T-helper 1 cell (primary cell): ENCODE data around the gene WDFY4.
"Not testable (repeated sequence)": the region's sequence is repeated elsewhere in the genome, so short reads cannot be mapped to it uniquely, and the experiment has no call there.

Source experiments
- DNase-seq, 5 donors: peaks; one replicate each; pipeline ENCODE4 v3.0.0-alpha.2; 2012 to 2020
- total RNA-seq, 4 donors: gene quantifications; one replicate each; lab custom pipeline; 2026; lab: John Stamatoyannopoulos, UW

WDFY4 gene, protein sequence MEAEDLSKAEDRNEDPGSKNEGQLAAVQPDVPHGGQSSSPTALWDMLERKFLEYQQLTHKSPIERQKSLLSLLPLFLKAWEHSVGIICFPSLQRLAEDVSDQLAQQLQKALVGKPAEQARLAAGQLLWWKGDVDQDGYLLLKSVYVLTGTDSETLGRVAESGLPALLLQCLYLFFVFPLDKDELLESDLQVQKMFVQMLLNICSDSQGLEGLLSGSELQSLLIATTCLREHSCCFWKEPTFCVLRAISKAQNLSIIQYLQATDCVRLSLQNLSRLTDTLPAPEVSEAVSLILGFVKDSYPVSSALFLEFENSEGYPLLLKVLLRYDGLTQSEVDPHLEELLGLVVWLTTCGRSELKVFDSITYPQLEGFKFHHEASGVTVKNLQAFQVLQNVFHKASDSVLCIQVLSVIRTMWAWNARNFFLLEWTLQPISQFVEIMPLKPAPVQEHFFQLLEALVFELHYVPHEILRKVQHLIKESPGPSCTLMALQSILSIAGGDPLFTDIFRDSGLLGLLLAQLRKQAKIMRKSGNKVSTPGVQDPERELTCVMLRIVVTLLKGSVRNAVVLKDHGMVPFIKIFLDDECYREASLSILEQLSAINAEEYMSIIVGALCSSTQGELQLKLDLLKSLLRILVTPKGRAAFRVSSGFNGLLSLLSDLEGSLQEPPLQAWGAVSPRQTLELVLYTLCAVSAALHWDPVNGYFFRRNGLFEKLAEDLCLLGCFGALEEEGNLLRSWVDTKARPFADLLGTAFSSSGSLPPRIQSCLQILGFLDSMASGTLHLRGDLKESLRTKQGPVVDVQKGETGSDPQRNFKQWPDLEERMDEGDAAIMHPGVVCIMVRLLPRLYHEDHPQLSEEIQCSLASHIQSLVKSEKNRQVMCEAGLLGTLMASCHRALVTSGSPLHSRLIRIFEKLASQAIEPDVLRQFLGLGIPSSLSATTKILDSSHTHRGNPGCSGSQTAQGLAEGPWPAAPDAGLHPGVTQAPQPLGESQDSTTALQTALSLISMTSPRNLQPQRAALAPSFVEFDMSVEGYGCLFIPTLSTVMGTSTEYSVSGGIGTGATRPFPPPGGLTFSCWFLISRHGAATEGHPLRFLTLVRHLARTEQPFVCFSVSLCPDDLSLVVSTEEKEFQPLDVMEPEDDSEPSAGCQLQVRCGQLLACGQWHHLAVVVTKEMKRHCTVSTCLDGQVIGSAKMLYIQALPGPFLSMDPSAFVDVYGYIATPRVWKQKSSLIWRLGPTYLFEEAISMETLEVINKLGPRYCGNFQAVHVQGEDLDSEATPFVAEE (N-terminal part only)
- total RNA-seq = 0.24 to 2.8 (median 1.9) reads per million in 4 donors

- no peak for DNase-seq
Measured at GRCh38 chr10:48684792-48685623, at the start of gene WDFY4. WDFY4 (plus strand) TSS chr10:48684873; CDS start chr10:48709733, 24,860 bp downstream.

DNA sequence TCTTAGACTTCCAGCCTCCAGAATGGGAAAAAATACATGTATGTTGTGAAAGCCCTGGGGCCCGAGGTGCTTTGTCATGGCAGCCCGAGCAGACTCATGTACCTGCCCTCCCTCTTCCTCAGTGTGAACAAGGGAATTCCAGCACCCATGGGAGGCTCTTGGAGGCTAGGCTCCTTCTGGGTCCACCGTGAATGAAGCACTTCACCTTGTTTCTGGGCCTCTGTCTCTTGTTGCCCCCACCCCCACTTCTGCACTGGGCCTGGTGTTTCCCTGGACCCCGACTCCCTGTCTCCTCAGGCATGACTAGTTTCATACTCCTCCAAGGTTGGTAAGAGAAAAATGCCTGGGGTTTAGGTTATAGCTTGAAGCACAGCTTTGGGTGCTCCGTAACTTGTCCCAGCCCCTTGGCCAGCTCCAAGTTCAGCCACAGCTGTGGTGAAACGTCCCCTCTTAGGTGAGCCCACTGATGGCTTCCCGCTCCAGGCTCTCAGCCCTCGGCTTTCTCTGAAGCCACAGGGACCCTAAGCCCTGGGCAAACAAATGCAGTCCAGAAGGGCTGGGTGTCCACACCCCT lies 49.6 kb upstream of the WDFY4 start:
- DNase-seq = no peak

DNA sequence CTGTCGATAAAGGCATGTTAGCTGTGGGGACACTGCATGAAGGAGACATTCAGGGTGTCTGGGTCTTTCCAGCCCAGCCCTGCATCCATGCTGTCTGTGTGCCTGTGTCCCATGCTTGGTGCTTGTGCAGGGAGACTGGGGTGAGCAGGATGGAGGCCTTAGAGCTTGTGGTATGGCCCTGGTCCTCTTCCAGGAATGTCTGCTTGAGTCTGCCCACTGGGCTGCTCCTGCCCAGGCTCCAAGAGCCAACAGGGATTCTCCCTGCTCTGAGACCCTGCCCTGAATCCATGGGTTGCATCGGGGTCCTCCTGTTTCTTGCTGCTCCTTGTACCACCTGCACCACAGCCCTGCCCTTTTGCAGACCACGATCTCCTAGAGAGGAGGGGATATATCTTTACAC lies 48.4 kb upstream of the WDFY4 start:
- DNase-seq = no peak

DNA sequence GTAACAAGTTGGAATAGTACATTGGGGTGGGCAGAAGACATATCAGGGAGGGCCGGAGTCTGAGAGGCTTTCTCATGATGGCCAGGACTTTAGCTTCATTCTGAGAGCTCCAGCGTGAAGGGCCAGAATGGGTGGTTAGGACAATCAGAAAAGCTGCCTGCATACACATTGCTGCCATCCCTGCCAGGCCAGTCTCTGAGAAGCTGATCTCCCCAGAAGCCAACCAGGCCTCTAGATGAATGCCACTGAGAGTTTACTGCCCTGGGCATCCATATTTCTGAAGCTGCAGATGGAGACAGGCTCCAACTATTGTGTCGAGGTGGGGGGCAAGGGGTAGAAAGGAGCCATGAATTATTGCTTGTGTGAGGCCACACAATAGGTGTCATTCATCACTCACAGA lies 47.8 kb upstream of the WDFY4 start:
- DNase-seq = no peak

DNA sequence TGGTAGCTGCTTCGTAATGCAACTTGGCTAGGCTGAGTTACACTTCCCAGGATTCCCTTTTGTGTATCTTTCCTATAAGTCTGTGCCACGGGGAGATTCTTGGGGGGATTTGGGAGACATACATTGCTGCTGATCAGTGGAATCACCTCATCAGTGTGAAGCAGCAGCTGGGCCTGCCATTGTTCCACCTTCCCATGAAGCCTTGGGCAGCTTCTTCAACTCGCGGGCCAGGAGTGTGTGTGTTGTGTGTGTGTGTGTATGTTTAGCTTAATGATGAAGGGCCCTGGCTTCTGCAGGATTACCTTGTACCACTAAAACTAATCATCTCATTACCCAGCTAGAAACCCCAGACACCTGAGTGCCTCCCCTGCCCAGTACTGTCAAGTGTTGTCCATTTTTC lies 46.5 kb upstream of the WDFY4 start:
- no peak for DNase-seq

DNA sequence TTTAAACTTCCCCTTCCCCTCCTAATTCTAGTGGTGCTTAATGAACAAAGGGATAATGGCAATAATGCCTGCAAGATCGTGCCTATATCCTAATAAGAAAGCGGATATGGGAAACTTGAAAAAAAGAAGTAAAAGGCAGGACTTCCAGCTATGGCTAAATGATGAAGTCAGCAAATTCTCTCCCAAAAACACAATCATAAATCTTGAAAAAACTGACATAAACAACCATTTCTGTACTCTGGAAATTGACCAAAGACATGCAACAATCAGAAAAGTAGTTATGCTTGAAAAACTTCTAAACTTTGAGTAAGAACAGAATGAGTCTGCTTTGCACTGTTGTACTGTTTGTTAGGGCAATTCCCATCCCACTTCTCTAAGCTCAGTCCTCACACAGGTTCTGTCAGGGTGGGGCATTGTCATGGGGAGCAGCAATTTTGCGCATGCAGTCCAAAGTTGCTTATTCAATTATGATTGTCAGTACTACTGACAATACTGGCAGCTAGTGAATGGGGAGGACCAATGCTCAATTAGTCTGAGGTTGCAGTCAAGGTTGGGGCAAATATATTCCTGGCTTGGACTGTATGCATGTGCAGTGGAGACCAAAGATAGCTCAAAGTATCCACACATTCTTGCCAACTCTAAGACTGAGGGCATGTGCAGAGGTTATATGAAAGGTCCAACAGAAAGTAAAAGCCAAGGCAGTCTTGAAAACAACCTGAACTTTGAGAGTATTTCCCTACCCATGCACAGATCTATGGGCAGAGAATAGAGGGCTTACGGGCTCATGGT lies 45.7 kb upstream of the WDFY4 start:
- DNase-seq = no peak

GRCh38 chr10:48639632-48640031 lies 45.0 kb upstream of the WDFY4 start:
- DNase-seq = no peak

DNA sequence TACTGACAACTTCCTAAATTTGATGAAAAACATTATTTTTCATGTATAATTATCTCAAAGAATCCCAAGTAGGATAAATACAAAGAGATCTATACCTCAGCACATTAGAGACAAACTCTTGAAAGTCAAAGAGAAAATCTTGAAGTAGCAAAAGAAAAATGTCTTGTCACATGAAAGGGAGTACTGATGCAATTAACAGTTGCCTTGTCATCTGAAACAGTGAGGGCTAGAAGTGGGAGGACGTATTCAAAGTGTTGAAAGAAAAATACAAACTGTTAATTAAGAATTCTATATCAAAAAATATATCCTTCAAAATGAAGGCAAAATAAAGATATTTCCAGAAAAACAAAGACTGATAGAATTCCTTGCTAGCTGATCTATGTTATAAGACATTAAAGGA lies 44.3 kb upstream of the WDFY4 start:
- no peak for DNase-seq

DNA sequence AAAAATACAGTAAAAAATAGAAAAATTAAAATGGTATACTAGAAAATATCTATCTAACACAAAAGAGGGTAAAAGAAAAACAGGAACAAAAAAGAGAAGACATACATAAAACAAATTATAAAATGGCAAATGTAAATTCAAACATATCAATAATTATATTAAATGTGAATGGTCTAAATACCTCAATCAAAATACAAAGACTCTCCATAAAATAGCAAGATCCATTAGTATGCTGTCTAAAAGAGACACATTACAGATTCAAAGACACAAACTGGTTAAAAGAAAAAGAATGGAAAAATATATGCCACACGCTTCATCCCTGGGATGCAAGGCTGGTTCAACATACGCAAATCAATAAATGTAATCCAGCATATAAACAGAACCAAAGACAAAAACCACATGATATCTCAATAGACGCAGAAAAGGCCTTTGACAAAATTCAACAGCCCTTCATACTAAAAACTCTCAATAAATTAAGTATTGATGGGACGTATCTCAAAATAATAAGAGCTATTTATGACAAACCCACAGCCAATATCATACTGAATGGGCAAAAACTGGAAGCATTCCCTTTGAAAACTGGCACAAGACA lies 43.5 kb upstream of the WDFY4 start:
- DNase-seq = not testable (repeated sequence)

DNA sequence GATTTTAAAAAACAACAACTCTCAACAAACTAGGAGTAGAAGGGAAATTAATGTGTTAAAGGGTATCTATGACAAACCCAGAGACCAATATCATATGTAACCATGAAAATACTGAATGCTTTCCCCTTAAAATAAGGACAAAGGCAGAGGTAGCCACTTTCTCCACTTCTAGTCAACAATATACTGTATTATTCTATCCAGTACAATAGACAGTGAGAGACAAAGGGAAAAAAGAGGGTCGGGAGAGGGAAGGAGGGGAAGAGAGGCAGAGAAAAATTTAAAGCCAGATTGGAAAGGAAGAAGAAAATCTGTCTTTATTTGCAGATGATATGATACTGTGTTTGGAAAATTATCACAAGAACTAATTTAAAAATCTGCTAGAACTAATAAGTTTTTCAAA lies 39.1 kb upstream of the WDFY4 start:
- DNase-seq = no peak

DNA sequence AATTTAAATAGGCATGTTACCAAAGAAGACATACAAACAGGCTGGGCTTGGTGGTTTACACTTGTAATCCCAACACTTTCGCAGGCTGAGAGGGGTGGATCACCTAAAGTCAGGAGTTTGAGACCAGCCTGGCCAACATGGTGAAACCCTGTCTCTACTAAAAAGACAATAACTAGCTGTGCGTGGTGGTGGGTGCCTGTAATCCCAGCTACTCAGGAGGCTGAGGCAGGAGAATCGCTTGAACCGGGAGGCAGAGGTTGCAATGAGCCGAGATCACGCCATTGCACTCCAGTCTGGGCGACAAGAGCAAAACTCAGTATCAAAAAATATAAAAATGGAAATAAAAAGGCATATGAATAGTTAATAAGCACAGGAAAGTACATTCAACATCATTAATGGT lies 37.6 kb upstream of the WDFY4 start:
- DNase-seq = not testable (repeated sequence)

- DNase-seq = no peak
Measured at GRCh38 chr10:48648172-48648942, 36.3 kb upstream of the WDFY4 start.

GRCh38 chr10:48649349-48649944 lies 35.2 kb upstream of the WDFY4 start:
- no peak for DNase-seq

DNA sequence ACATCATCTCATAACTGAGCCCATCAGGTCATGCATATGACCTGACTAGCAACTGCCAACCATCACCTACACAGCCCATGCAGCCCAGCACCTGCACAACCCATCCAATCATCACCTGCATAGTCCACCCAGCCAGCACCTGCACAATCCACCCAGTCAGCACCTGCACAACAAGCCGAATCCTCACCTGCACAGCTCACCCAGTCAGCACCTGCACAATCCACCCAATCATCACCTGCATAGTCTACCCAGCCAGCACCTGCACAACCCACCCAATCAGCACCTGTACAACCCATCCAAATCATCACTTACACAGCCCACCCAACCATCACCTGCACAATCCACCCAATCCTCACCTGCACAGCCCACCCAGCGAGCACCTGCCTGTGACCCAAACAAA lies 33.4 kb upstream of the WDFY4 start:
- DNase-seq = no peak

GRCh38 chr10:48651839-48652238 lies 32.8 kb upstream of the WDFY4 start:
- no peak for DNase-seq

GRCh38 chr10:48652344-48652743 lies 32.3 kb upstream of the WDFY4 start:
- DNase-seq = no peak

DNA sequence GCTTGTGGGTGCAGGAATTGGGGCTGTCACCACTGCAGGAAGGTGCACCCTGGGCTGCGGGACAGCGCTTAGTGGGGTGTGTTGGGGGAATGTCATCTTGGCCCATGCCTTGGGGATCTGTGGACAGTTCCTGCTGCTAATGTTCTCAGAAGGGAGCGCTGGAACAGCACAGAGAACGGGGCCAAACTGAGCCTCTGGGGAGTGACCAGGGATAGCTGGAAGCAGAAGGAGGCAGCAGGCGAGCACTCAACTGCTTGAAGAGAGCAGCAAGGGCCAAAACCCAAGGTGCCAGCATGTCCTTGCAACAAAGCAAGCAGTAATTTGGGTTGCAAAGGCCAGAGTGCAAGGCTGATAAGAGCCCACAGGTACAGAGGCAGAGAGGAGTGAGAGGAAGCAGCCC lies 31.3 kb upstream of the WDFY4 start:
- no peak for DNase-seq

DNA sequence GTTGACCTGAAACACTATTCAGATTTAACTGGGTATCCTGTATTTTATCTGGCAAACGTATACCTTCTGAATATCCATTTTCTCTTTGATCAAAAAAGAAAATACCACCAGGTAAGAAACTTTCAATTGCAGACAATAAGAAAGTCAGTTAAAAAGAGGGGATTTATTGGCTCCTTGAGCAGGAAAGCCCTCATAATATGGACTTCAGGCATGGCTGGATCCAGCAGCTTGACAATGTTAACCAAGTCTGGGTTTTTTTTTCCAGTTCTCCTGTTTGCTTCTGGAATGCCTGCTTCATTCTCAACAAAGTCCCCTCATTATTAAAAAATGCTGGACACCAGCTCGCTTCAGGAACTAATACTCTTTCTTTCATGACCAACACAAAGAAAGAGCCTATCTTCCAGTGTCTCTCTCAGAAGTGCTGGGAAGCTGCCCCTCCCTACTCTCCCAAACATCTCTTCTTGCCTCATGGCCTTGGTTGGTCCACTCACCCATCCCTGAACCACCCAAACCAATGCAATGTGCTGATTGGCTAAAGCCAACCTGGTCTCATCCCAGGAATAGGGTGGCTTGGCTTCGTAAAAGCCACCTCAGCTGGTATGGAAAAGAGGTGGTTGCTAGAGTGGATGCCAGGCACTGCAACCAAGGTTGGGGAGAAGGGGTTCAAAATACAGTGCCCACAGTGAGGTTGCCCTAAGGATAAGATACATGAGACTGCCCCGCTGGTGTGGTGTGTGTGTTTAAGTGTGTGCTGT lies 30.6 kb upstream of the WDFY4 start:
- no peak for DNase-seq
